Measurements from ENCODE around the gene MIOX. TPM values are rescaled to one million over a fixed set of nuclear protein-coding genes. Genes with fewer than 3 reads are reported as not detected.

Gene MIOX
- total and polyA plus RNA-seq, 2 donors, result 0.61 to 1.7 TPM

- Histone ChIP-seq H3K36me3 (ENCODE audit: control insufficient read depth in 2 of 2, insufficient read depth in 2 of 2, low read length in 1 of 2) (peaks cover 29% of the 10 kb centered on the region in 2 donors), H3K4me3 (ENCODE audit: low read length in 2 of 2) (peak overlapping the region; percentile 46 to 51), H3K27ac (ENCODE audit: low read depth in 1 of 2, low read length in 1 of 2) (peak overlapping the region; percentile 94 to 99), H3K9me3 (ENCODE audit: control insufficient read depth in 2 of 2, insufficient read depth in 1 of 2, low read length in 1 of 2) (peaks cover 0 to 6% of the 10 kb centered on the region in 2 donors), H3K27me3 (ENCODE audit: control insufficient read depth in 2 of 2, insufficient read depth in 1 of 2, low read length in 1 of 2) (no peaks in the 10 kb centered on the region), H3K4me1 (ENCODE audit: control insufficient read depth in 2 of 2, insufficient read depth in 2 of 2, low read length in 2 of 2) (peaks cover 59 to 83% of the 10 kb centered on the region in 2 donors)
- no peak for DNase-seq (ENCODE audit: low read depth in 6 of 9, low spot score in 9 of 9)
- 28% methylated on average over 6 of the region's 6 CpGs for WGBS
These were observed 16.2 kb upstream of the MIOX start for GRCh38 chr22:50470491-50470890.

GRCh38 chr22:50471197-50471847 lies 15.3 kb upstream of the MIOX start:
- 71% methylated on average over 21 of the region's 21 CpGs for WGBS
- H3K27ac ChIP-seq (ENCODE audit: low read depth in 1 of 2, low read length in 1 of 2), result peak overlapping the region; percentile 94 to 99
- no peaks in the 10 kb centered on the region for H3K27me3 ChIP-seq (ENCODE audit: control insufficient read depth in 2 of 2, insufficient read depth in 1 of 2, low read length in 1 of 2)
- H3K4me1 ChIP-seq (ENCODE audit: control insufficient read depth in 2 of 2, insufficient read depth in 2 of 2, low read length in 2 of 2), result peaks cover 59 to 85% of the 10 kb centered on the region in 2 donors
- peaks cover 0 to 6% of the 10 kb centered on the region in 2 donors for H3K9me3 ChIP-seq (ENCODE audit: control insufficient read depth in 2 of 2, insufficient read depth in 1 of 2, low read length in 1 of 2)
- H3K36me3 ChIP-seq (ENCODE audit: control insufficient read depth in 2 of 2, insufficient read depth in 2 of 2, low read length in 1 of 2), result peaks cover 21% of the 10 kb centered on the region in 2 donors
- peak overlapping the region in 1 of 2 donors; percentile 51 for H3K4me3 ChIP-seq (ENCODE audit: low read length in 2 of 2)
- DNase-seq (ENCODE audit: low read depth in 6 of 9, low spot score in 9 of 9), result no peak

- peaks cover 14 to 15% of the 10 kb centered on the region in 2 donors for H3K36me3 ChIP-seq (ENCODE audit: control insufficient read depth in 2 of 2, insufficient read depth in 2 of 2, low read length in 1 of 2)
- H3K27ac ChIP-seq (ENCODE audit: low read depth in 1 of 2, low read length in 1 of 2), result peak overlapping the region; percentile 53 to 79
- peaks cover 59 to 79% of the 10 kb centered on the region in 2 donors for H3K4me1 ChIP-seq (ENCODE audit: control insufficient read depth in 2 of 2, insufficient read depth in 2 of 2, low read length in 2 of 2)
- peaks cover 0 to 6% of the 10 kb centered on the region in 2 donors for H3K9me3 ChIP-seq (ENCODE audit: control insufficient read depth in 2 of 2, insufficient read depth in 1 of 2, low read length in 1 of 2)
- no peak for DNase-seq (ENCODE audit: low read depth in 6 of 9, low spot score in 9 of 9)
- 95% methylated on average over 5 of the region's 5 CpGs for whole genome bisulfite sequencing
- H3K4me3 ChIP-seq (ENCODE audit: low read length in 2 of 2), result no peak overlapping the region
- peaks cover 0 to 2% of the 10 kb centered on the region in 2 donors for H3K27me3 ChIP-seq (ENCODE audit: control insufficient read depth in 2 of 2, insufficient read depth in 1 of 2, low read length in 1 of 2)
These were observed 14.7 kb upstream of the MIOX start for GRCh38 chr22:50471962-50472361.

GRCh38 chr22:50473088-50473487 lies 13.6 kb upstream of the MIOX start:
- Histone ChIP-seq H3K27me3 (ENCODE audit: control insufficient read depth in 2 of 2, insufficient read depth in 1 of 2, low read length in 1 of 2) (peaks cover 0 to 5% of the 10 kb centered on the region in 2 donors), H3K9me3 (ENCODE audit: control insufficient read depth in 2 of 2, insufficient read depth in 1 of 2, low read length in 1 of 2) (peaks cover 0 to 6% of the 10 kb centered on the region in 2 donors), H3K4me1 (ENCODE audit: control insufficient read depth in 2 of 2, insufficient read depth in 2 of 2, low read length in 2 of 2) (peaks cover 52 to 68% of the 10 kb centered on the region in 2 donors), H3K27ac (ENCODE audit: low read depth in 1 of 2, low read length in 1 of 2) (peak overlapping the region in 1 of 2 donors; percentile 79), H3K36me3 (ENCODE audit: control insufficient read depth in 2 of 2, insufficient read depth in 2 of 2, low read length in 1 of 2) (peaks cover 4% of the 10 kb centered on the region in 2 donors), H3K4me3 (ENCODE audit: low read length in 2 of 2) (peak overlapping the region; percentile 78 to 98)
- peak in 3 of 9 donors; percentile 56 to 77 (median 65) for DNase-seq (ENCODE audit: low read depth in 6 of 9, low spot score in 9 of 9)
- 75% methylated on average over 6 of the region's 6 CpGs for WGBS

- DNase-seq (ENCODE audit: low read depth in 6 of 9, low spot score in 9 of 9), result peak in 1 of 9 donors; percentile 45
- peaks cover 42 to 58% of the 10 kb centered on the region in 2 donors for H3K4me1 ChIP-seq (ENCODE audit: control insufficient read depth in 2 of 2, insufficient read depth in 2 of 2, low read length in 2 of 2)
These were observed 12.6 kb upstream of the MIOX start for GRCh38 chr22:50473855-50474671.

GRCh38 chr22:50474710-50475651 lies 11.7 kb upstream of the MIOX start, which contains the start of gene SBF1:
Gene SBF1, minus strand, starts transcription at chr22:50475035. Its CDS starts 195 bp downstream, at chr22:50474840.
- peaks cover 2 to 4% of the 10 kb centered on the region in 2 donors for H3K36me3 ChIP-seq (ENCODE audit: control insufficient read depth in 2 of 2, insufficient read depth in 2 of 2, low read length in 1 of 2)
- peak within 1 kb of the TSS; percentile 58 to 79 for H3K27ac ChIP-seq (ENCODE audit: low read depth in 1 of 2, low read length in 1 of 2)
- peaks cover 40 to 49% of the 10 kb centered on the region in 2 donors for H3K4me1 ChIP-seq (ENCODE audit: control insufficient read depth in 2 of 2, insufficient read depth in 2 of 2, low read length in 2 of 2)
- H3K27me3 ChIP-seq (ENCODE audit: control insufficient read depth in 2 of 2, insufficient read depth in 1 of 2, low read length in 1 of 2), result peaks cover 4 to 21% of the 10 kb centered on the region in 2 donors
- peak within 1 kb of the TSS; percentile 78 to 98 for H3K4me3 ChIP-seq (ENCODE audit: low read length in 2 of 2)
- peak; percentile 56 to 92 (median 80) for DNase-seq (ENCODE audit: low read depth in 6 of 9, low spot score in 9 of 9)
- WGBS, result 3% methylated on average over 97 of the region's 97 CpGs
- peaks cover 0 to 6% of the 10 kb centered on the region in 2 donors for H3K9me3 ChIP-seq (ENCODE audit: control insufficient read depth in 2 of 2, insufficient read depth in 1 of 2, low read length in 1 of 2)

More at GRCh38 chr22:50473855-50474671, 12.6 kb upstream of the MIOX start:
- Histone ChIP-seq H3K36me3 (ENCODE audit: control insufficient read depth in 2 of 2, insufficient read depth in 2 of 2, low read length in 1 of 2) (peaks cover 2 to 4% of the 10 kb centered on the region in 2 donors), H3K27me3 (ENCODE audit: control insufficient read depth in 2 of 2, insufficient read depth in 1 of 2, low read length in 1 of 2) (peaks cover 0 to 12% of the 10 kb centered on the region in 2 donors), H3K4me3 (ENCODE audit: low read length in 2 of 2) (peak overlapping the region; percentile 78 to 98), H3K9me3 (ENCODE audit: control insufficient read depth in 2 of 2, insufficient read depth in 1 of 2, low read length in 1 of 2) (peaks cover 0 to 6% of the 10 kb centered on the region in 2 donors), H3K27ac (ENCODE audit: low read depth in 1 of 2, low read length in 1 of 2) (peak overlapping the region; percentile 58 to 79)
- 14% methylated on average over 61 of the region's 62 CpGs for WGBS

- peaks cover 10 to 27% of the 10 kb centered on the region in 2 donors for H3K27me3 ChIP-seq (ENCODE audit: control insufficient read depth in 2 of 2, insufficient read depth in 1 of 2, low read length in 1 of 2)
- H3K4me1 ChIP-seq (ENCODE audit: control insufficient read depth in 2 of 2, insufficient read depth in 2 of 2, low read length in 2 of 2), result peaks cover 34 to 42% of the 10 kb centered on the region in 2 donors
- no peak overlapping the region for H3K27ac ChIP-seq (ENCODE audit: low read depth in 1 of 2, low read length in 1 of 2)
- peaks cover 2 to 4% of the 10 kb centered on the region in 2 donors for H3K36me3 ChIP-seq (ENCODE audit: control insufficient read depth in 2 of 2, insufficient read depth in 2 of 2, low read length in 1 of 2)
- peaks cover 0 to under 1% of the 10 kb centered on the region in 2 donors for H3K9me3 ChIP-seq (ENCODE audit: control insufficient read depth in 2 of 2, insufficient read depth in 1 of 2, low read length in 1 of 2)
- H3K4me3 ChIP-seq (ENCODE audit: low read length in 2 of 2), result peak overlapping the region; percentile 60 to 98
- WGBS, result 95% methylated on average over 6 of the region's 6 CpGs
- DNase-seq (ENCODE audit: low read depth in 6 of 9, low spot score in 9 of 9), result no peak
These were observed 11.0 kb upstream of the MIOX start for GRCh38 chr22:50475652-50476002.

- Histone ChIP-seq H3K4me1 (ENCODE audit: control insufficient read depth in 2 of 2, insufficient read depth in 2 of 2, low read length in 2 of 2) (peaks cover 24 to 35% of the 10 kb centered on the region in 2 donors), H3K9me3 (ENCODE audit: control insufficient read depth in 2 of 2, insufficient read depth in 1 of 2, low read length in 1 of 2) (no peaks in the 10 kb centered on the region), H3K27me3 (ENCODE audit: control insufficient read depth in 2 of 2, insufficient read depth in 1 of 2, low read length in 1 of 2) (peaks cover 22 to 38% of the 10 kb centered on the region in 2 donors), H3K4me3 (ENCODE audit: low read length in 2 of 2) (no peak overlapping the region), H3K27ac (ENCODE audit: low read depth in 1 of 2, low read length in 1 of 2) (no peak overlapping the region), H3K36me3 (ENCODE audit: control insufficient read depth in 2 of 2, insufficient read depth in 2 of 2, low read length in 1 of 2) (peaks cover 2 to 3% of the 10 kb centered on the region in 2 donors)
- 96% methylated on average over 7 of the region's 7 CpGs for WGBS
- no peak for DNase-seq (ENCODE audit: low read depth in 6 of 9, low spot score in 9 of 9)
These were observed 9.8 kb upstream of the MIOX start for GRCh38 chr22:50476868-50477267.

All from thymus (tissue), 11 donors.